Parathyroid adenoma (tissue), 2 donors: ENCODE measurements around the gene KRT12.
"Not testable (repeated sequence)": the region's sequence is repeated elsewhere in the genome, so short reads cannot be mapped to it uniquely, and the experiment has no call there.

ENCODE experiments used
- H2AFZ ChIP-seq: fragments of 300-600 bp; sonication (generic); one replicate; pipeline ENCODE4 v1.7.0; 2017; ENCODE audit warnings: antibody characterized with exemption, mild to moderate bottlenecking
- H3K27ac ChIP-seq: fragments of 300-600 bp; sonication (generic); one replicate; pipeline ENCODE4 v1.7.0; 2017
- H3K27me3 ChIP-seq: fragments of 300-600 bp; sonication (generic); one replicate; pipeline ENCODE4 v1.7.0; 2017; ENCODE audit warnings: low read length; ENCODE audit not compliant: control insufficient read depth, insufficient read depth
- H3K36me3 ChIP-seq: fragments of 300-600 bp; sonication (generic); one replicate; pipeline ENCODE4 v1.7.0; 2017; ENCODE audit warnings: low read length; ENCODE audit not compliant: control insufficient read depth, insufficient read depth
- H3K4me1 ChIP-seq: fragments of 300-600 bp; sonication (generic); one replicate; pipeline ENCODE4 v1.7.0; 2017; ENCODE audit warnings: control low read depth
- H3K4me2 ChIP-seq: fragments of 300-600 bp; sonication (generic); one replicate; pipeline ENCODE4 v1.7.0; 2017; ENCODE audit warnings: low read length
- H3K4me3 ChIP-seq: fragments of 300-600 bp; sonication (generic); one replicate; pipeline ENCODE4 v1.7.0; 2017; ENCODE audit warnings: low read depth, low read length
- H3K79me2 ChIP-seq: fragments of 300-600 bp; sonication (generic); one replicate; pipeline ENCODE4 v1.7.0; 2017; ENCODE audit warnings: control low read depth
- H3K9ac ChIP-seq: fragments of 300-600 bp; sonication (generic); one replicate; pipeline ENCODE4 v1.7.0; 2017; ENCODE audit warnings: mild to moderate bottlenecking
- H3K9me3 ChIP-seq: fragments of 300-600 bp; sonication (generic); one replicate; pipeline ENCODE4 v1.7.0; 2017; ENCODE audit warnings: low read length; ENCODE audit not compliant: control insufficient read depth
- TF ChIP-seq, protein P1 (sequence below): fragments of 300-600 bp; sonication (generic); IDR thresholded peaks from one replicate; pipeline ENCODE4 v1.7.0; 2017; ENCODE audit warnings: antibody characterized with exemption, mild to moderate bottlenecking
- donor health status: primary hyperparathyroidism.

Gene KRT12

DNA sequence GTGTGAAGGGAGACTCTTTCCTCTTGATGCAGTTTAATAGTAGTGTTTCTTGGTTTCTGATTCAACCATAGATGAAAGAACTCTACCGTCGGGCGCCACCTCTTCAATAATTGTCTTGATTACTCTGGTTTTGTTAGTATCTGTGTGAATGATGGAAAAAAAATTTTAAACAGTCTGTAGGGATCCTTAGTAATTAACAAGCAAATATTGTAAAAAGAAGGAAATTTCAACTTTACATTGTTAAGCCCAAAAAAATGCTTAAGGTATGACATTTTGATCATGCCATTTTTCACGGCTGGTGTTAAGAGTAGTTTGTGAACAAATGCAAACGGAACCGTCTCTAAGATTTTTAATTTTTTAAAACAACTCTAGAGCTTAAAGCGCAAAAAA lies 48.7 kb downstream of the KRT12 start:
- Histone ChIP-seq H3K36me3 (no peaks in the 10 kb centered on the region), H3K27ac (peak overlapping the region; percentile 45), H3K9me3 (no peaks in the 10 kb centered on the region), H3K79me2 (no peaks in the 10 kb centered on the region), H3K4me1 (peaks cover 8% of the 10 kb centered on the region), H2AFZ (peak overlapping the region; percentile 75), H3K27me3 (no peaks in the 10 kb centered on the region), H3K9ac (no peak overlapping the region), H3K4me3 (peak overlapping the region; percentile 82), H3K4me2 (peak overlapping the region; percentile 79)
- TF ChIP-seq, protein P1, sequence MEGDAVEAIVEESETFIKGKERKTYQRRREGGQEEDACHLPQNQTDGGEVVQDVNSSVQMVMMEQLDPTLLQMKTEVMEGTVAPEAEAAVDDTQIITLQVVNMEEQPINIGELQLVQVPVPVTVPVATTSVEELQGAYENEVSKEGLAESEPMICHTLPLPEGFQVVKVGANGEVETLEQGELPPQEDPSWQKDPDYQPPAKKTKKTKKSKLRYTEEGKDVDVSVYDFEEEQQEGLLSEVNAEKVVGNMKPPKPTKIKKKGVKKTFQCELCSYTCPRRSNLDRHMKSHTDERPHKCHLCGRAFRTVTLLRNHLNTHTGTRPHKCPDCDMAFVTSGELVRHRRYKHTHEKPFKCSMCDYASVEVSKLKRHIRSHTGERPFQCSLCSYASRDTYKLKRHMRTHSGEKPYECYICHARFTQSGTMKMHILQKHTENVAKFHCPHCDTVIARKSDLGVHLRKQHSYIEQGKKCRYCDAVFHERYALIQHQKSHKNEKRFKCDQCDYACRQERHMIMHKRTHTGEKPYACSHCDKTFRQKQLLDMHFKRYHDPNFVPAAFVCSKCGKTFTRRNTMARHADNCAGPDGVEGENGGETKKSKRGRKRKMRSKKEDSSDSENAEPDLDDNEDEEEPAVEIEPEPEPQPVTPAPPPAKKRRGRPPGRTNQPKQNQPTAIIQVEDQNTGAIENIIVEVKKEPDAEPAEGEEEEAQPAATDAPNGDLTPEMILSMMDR, result no peak

DNA sequence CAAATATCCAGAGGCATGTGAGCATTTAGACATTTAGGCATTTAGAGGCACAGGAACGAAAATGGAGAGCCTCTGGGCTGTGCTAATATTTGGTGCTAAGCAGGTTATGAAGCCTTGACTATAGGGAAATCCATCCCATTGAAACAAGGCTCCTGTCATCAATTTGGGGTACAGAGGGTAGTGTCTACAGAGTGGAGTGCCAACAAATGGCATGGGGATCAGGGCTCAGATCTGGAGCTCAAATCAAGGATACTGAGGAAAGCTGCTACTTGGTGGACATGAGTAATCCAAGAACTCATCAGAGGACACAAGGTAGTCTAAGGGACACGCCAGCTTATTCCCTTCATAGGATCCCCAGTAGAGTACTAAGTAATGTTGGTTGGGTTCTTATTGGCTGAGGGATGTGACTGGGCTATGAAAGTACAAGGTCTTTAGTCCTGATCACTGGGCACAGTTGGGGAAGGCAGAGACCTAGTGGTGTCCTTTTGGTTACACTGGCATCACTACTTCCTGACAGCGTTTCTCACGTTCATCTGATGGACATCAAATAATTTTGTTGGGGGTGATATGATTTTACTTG lies 49.8 kb downstream of the KRT12 start:
- H3K4me3 ChIP-seq, result no peak overlapping the region
- TF ChIP-seq, protein P1, result no peak
- H3K27ac ChIP-seq, result no peak overlapping the region

DNA sequence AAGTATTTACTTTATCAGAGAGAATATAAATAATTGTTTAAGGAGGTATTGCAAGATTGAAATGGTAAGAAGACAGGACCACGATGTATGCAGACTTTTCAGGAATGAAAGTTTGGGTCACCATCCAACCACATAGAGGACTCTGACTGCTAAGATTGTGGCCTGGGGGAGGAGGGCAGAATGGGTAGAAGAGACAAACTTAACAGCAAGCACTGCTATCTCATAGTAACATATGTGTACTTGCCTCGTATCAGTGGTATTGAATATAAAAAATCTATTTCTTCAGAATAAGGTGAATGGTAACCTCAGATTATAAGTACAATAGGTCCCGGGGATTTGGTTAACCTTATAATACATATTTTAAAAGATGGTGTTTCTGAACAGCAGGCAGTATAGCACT lies 50.5 kb downstream of the KRT12 start:
- no peaks in the 10 kb centered on the region for H3K36me3 ChIP-seq
- H3K27ac ChIP-seq, result no peak overlapping the region
- peaks cover 8% of the 10 kb centered on the region for H3K4me1 ChIP-seq
- TF ChIP-seq, protein P1, result no peak
- H3K4me2 ChIP-seq, result no peak overlapping the region
- H3K27me3 ChIP-seq, result no peaks in the 10 kb centered on the region
- no peaks in the 10 kb centered on the region for H3K9me3 ChIP-seq
- H2AFZ ChIP-seq, result no peak overlapping the region
- H3K79me2 ChIP-seq, result no peaks in the 10 kb centered on the region
- H3K4me3 ChIP-seq, result no peak overlapping the region
- no peak overlapping the region for H3K9ac ChIP-seq

More for the DNA sequence above, 49.8 kb downstream of the KRT12 start:
- Histone ChIP-seq H3K36me3 (no peaks in the 10 kb centered on the region), H3K4me1 (peaks cover 8% of the 10 kb centered on the region), H3K9me3 (no peaks in the 10 kb centered on the region), H3K4me2 (no peak overlapping the region), H3K79me2 (no peaks in the 10 kb centered on the region), H2AFZ (no peak overlapping the region), H3K27me3 (no peaks in the 10 kb centered on the region), H3K9ac (no peak overlapping the region)

DNA sequence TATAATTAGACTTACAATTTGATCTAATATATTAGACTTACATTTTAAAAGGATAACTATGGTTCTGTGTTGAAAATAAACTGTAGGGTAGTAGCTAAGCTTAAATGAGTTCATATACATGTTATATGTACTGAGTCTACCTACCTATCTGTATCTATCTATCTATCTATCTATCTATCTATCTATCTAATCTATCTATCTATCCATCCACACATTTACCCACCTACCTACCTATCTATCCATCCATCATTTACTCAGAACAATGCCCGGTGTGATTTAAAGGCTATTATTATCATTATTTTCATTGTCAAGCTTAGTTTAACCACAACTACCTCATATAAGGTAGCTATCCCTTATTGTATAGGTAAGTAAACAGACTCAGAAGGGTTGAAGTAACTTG lies 51.6 kb downstream of the KRT12 start:
- no peak overlapping the region for H3K9ac ChIP-seq
- H3K79me2 ChIP-seq, result no peaks in the 10 kb centered on the region
- no peaks in the 10 kb centered on the region for H3K9me3 ChIP-seq
- H3K27ac ChIP-seq, result no peak overlapping the region
- H3K27me3 ChIP-seq, result no peaks in the 10 kb centered on the region
- H3K4me2 ChIP-seq, result no peak overlapping the region
- no peak overlapping the region for H3K4me3 ChIP-seq
- H3K4me1 ChIP-seq, result peaks cover 5% of the 10 kb centered on the region
- H3K36me3 ChIP-seq, result no peaks in the 10 kb centered on the region
- TF ChIP-seq, protein P1, result no peak
- H2AFZ ChIP-seq, result no peak overlapping the region

DNA sequence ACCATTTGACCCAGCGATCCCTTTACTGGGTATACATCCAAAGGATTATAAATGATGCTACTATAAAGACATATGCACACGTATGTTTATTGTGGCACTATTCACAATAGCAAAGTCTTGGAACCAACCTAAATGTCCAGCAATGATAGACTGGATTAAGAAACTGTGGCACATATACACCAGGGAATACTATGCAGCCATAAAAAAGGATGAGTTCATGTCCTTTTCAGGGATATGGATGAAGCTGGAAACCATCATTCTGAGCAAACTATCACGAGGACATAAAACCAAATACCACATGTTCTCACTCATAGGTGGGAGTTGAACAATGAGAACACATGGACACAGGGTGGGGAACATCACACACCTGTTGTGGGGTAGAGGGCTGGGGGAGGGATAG lies 52.4 kb downstream of the KRT12 start:
- not testable (repeated sequence) for H3K4me2 ChIP-seq, H2AFZ ChIP-seq, H3K9me3 ChIP-seq, H3K9ac ChIP-seq, H3K4me1 ChIP-seq, H3K36me3 ChIP-seq, H3K4me3 ChIP-seq, H3K27ac ChIP-seq, H3K79me2 ChIP-seq, H3K27me3 ChIP-seq
